Middle frontal gyrus (tissue), 1 donor: ENCODE measurements around the gene VGF.
A peak's percentile ranks its signal among the peaks of the same experiment; 100 is the strongest.

ENCODE experiments used
- DNase-seq: peaks from one replicate; pipeline ENCODE4 v3.0.0-alpha.2; 2015; ENCODE audit warnings: low spot score; ENCODE audit errors: extremely low spot score

Gene VGF

DNA sequence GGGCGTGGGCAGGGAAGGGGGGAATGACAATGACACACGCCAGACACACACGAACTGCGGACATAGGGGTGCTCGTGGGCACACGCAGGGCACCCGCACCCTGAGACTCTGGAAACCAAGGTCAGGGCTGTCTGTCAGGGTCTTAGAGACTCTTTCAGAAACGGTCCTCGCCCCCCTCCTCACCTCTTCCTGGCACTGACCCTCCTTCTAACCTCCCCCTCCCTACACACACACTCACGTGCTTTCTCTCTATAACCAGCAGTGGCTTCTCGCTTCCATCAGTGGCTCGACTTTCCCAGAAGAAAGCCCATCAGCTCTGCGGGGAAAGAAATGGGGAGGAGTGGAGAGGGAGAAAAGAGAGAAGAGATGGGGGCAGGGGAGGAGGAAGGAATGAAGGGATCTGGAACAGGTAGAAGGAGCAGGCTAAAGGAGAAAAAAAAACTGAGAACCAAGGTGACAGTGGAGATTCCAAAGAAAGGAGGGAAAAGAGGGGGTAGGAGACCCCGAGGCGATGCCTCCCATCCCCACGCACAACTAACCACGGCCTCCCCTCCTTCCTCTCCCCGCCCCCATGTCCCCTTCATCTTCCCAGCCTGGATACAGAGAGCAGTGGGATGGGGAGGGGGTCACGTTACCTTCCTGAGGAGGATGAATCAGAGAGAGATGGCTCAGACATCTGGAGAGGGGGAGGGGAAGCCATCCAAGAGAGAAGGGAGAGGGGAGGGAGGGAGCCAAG is 1.7 kb upstream of the VGF start:
- no peak for DNase-seq

DNA sequence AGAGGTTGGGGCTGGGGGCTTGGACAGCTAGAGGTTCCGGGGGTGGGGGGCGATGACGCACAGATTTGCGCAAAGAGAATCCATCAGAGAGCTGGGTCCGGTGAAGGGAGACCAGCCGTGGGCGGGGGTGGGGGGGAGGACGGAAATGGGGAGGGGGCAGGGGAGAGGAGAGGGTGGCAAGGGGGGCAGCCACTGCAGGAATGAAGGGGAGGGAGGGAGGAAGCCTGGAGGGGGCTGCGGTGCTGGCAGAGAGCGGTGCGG is 1.2 kb upstream of the VGF start:
- DNase-seq: no peak

DNA sequence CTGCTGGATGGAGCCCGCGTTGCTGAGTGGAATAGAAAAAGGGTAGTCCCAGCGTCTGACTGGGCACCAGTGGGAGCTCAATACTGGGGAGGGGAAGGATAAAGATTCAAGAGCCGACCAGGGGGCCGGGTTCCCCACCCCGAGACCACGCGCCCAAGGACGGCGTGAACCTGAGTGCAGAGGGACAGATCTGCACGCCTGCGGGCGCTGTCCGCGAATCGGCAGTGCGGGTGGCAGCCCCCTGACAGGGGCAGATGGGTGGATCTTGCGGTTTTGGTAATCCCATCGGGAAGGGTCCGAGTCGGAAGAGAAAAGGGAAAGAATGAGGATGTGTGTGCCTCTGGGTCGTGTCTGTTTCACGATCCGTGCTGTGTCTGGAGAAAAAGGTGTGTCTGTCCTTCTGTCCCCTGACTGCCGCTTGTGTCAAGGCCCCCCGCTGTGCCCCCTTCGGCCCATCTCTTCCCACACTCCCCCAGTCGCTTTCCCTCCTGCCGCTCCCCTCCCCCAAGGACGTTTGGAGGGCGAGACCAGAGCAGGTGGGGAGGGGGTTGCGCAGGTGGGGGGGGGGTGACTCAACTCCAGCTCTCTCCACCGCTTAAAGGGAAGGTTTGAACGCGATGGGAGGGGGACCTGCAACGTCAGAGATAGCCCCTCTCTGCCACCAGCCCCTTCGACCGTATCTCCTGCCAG is 734 bp upstream of the VGF start:
- no peak for DNase-seq

DNA sequence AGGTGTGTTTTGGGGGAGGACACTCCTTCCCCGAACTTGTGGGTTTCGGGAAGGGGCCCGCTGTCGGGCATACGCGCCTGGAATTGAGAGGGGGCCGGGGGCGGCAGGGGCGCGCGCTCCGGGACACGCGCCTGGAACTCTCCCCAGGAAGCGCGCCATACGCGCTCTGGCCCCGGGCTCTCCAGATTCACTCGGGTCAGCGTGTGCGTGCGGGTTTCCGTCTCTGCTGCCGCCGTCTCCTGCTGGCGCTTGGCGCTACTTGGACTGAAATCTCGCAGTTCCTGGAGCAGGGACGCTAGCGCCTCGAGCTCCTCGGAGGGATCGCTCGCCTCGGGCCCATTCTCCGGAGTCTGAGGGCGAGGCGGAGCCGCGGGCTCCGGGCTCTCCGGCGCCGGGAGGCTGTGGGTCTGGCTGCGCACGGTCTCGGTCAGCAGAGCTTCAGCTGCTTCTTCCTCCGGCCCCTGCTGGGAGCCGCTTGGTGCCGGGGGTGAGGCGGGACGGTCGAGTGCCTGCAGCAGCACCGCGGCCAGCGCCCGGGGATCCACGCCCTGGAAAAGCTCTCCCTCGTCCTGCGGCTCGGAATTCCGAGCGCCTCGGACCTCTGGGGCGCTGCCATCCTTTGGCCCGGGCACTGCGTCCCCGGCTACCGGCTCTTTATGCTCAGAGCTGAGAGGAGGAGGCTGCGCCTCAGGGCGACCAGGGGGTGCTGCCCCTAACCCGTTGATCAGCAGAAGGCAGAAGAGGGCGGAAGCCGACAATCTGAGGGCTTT is 1.1 kb downstream of the VGF start:
- no peak for DNase-seq

DNA sequence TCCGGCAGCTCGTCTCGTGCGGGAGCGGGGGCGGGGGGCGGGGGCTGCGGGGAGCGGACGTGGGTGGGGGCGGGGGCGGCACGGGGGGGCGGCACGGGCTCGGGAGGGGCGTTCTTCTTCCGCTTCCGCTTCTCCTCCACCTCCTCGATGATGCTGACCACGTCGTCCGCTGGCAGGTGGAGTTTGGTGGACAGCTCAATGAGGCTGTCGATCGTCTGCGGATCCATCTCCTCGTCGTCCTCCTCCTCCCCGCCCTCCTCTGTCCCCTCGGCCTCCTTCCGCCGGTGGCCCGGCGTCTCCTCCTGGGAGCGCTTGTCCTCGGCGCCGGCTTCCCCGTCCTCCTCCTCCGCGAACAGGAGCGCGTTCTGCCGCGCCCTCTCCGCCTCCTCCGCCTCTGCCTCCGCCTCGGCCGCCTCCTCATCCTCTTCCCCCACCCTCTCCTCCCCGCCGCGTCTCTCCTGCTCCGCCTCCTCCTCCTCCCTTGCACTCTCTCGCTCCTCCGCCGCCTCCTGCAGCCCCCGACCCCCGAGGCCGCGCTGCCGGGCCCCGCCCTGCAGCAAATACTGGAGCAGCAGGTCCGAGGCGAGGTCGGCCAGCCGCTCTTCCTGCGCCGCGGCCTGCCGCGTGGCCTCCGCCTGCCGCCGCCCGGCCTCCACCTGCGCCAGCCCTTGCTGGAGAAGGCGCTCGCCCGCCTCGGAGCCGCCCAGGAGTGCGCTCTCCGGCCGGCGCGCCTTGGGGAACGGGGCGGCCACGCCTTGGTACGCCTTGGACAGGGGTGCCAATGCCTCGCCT is 1.9 kb downstream of the VGF start:
- no peak for DNase-seq

DNA sequence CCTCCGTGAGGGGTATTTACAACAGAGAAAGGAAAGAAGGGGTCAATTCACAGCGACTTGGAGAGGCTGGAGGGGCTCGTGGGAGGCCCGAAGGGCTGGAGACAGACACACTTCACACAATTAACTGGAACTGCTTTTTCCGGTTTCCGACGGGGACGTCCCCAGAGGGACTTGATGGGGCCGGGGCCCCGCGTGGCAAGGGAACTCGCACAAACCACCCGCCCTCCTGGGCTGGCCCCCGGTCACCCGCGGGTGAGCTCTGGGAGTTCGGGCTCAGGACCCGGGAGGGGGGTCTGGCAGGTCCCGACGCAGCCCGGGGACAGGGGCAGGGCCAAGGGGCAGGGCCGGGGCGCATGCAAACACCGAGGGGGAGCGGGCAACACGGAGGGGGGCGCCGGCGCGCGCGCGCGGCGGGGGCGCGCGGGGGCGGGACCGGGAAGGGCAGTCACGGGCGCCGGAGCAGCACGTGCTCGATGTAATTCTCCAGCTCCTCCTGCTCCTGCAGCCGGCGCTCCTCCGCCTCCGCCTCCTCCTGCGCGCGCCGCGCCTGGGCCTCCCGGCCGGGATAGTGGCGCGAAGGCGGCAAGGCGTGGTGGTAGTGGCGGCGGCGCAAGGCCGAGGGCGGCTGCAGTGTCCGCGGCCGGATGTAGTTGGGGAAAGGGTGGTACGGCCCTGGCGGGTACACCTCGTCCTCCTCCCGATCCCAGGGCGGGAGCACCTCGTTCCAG is 2.7 kb downstream of the VGF start:
- no peak for DNase-seq

DNA sequence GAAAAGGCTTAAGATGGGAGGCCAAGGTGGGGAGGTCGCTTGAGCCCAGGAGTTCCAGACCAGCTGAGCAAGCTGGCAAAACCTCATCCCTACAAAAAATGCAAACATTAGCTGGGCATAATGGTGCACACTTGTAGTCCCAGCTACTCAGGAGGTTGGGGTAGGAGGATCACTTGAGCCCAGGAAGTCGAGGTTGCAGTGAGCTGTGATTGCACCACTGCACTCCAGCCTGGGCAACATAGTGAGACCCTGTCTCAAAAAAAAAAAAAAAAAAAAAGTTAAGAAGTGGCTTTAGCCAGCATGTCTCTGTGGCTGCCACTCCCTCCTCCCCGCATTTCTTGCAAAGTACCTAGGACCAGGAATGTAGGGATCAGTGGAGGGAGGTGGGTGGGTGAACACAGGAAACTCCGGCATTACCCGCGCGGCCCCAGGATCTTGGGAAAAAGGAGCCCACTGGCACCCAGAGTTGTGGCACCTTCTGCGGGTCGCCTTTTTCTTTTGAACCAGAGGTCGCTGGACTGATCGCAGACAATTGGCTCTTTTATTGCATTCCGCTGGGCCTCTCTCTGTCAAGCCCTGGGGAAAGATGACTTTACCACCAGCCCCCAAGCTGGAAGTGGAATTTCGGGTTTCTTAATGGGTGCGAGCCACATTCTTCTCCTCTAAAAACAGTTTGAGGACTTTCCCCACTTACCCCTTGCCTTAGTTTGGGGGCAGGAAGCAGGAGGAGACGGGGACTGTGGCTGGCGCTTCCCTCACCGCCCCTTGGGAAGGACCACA is 3.5 kb downstream of the VGF start:
- no peak for DNase-seq

DNA sequence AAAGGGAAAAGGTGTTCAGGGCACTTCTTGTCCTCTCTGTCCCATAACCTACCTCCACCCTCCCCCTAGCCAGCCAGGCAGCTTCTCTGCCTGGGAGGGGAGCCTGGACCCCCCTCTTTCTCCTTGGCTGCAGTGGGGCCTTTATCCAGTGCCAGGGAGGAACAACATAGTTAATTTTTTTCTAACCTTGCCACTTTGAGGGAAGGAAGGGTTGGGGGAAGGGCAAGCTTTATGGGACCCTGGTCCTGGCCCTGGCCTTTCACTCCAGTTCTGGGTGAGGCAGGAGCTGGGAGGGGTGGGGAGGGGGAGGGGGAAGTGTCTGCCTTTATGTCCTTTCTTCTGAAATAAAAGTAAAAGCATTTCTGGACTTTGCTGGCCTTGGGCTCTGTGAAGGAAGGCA is 4.5 kb downstream of the VGF start:
- DNase-seq: no peak

DNA sequence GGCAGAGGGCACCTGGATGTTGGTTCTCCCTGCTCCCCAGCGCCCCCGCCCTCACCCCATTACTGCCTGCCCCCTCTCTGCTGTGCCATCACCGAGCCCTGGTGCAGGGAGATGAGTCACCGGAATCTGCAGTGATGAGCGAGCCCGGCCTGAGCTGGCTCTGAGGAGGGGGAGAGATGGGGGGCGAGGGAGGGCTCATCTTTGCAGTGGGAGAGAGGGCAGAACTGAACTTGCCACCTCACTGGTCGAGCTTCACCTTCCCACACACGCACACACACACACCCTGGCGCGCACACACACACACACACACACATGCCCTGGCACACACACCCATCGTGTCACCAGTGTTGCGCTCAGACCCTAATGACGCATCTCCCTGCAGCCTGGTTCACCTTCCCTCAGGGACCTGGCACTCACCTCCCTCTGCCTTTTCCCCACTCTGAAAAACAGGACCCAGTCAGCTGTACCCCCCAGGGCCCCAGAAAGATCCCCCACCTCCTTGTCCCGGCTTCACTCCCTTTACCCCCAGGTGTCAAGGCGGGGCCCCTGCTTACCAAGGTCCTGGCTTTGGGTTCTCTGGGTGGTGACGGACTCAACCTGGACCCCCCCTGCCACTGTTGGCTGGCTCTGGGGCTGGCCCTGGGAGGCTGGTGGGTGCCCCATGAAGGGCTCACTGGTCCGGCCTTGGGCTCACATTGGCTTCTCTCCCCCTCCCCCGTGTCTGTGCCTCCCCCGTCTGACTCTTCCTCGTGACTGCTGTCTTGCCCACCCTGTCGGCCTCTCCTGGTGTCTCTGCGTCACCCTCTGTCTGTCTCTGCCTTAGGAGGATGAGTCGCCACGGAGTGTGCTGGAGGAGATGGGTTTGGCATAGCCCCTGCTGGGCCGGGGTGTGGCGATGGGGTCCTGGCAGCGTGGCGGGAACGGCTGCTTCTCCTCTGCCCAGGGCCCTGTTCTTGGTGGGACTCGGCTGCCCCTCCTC is 5.4 kb downstream of the VGF start:
- no peak for DNase-seq

DNA sequence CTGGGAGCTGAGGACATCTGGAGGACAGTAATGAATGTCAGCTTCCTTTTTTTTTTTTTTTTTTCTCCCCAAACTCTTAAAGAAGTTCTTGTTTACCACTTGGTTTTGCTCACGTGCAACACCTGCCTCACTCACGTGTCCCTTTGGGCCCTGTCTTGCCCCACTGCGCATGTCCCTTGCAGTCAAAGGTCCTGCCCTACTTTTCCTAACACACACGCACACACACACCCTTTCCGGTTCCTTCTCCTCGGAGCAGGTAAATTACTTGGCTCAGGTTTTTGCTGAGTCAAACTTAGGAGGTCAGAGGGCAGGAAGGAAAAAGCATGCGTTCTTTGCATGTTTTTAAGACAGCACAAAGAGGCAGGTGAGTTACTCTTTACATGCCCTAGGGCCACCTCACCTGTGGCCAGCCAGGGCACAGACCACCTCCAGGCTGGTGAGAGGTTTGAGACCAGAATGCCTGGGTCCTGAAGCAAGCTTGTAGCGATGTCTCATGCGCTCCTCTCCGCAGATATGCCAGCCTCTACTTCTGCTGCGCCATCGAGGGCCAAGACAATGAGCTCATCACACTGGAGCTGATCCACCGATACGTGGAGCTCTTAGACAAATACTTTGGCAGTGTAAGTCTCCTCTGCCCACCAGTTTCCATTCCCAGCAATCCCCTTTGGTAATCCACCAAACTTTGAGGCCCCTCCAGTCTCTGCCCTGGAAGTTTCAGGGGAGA is 8.3 kb downstream of the VGF start:
- DNase-seq: no peak

DNA sequence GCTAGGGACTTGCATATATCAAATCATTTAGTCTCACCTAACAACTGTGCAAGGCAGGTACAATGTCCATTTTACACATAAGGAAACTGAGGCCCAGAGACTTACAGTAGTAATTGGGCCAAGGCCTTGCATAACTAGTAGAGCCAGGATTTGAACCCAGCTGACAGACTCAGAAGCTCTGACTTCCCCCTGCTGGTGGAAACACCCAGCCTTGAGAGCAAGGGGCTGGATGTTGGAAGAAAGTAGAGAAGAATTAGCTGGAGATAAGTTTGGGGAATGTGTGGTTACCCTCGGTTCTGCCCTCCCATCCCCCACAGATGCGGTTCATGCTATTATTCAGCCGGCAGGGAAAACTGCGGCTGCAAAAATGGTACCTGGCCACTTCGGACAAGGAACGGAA is 9.1 kb downstream of the VGF start:
- DNase-seq: no peak

DNA sequence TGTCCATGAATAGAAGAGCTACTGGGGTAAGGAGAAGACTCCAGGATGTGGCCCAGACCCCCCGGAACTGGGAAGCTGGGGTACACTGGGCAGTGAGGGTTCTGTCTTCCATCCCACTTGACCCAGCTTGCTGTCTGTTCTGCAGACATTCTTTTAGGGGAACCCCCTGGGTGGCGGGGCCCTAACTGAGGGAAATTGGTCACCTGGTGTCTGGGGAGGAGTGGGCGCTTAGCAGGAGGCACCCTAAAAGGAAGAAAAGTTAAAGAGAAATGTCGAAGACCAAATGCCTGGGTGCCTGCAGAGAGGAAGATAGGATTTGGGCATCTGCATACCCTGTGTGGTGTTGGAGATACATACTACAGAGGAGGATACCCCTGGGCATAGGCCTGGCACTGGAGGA is 10.1 kb downstream of the VGF start:
- DNase-seq: no peak

DNA sequence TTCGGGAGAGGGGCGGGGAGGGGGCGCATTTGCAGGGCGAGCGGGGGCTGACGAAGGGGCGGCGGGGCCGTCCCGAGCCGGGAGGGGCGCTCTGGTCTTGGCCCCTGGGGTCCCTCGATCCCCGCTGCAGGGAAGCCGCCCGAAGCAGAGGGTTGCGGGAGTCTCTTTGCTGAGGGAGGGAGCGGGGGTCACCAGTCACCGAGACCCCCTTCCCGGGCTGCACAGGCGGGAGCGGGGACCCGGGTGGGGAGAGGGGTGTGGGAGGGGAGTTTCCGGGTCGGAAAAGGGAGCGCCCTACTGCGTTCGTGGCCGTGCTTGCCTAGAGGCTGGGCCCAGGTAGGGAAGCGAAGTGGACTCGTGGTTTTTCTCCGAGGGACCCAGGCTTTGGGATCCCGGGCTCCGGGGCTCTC is 10.7 kb downstream of the VGF start:
- DNase-seq: no peak

DNA sequence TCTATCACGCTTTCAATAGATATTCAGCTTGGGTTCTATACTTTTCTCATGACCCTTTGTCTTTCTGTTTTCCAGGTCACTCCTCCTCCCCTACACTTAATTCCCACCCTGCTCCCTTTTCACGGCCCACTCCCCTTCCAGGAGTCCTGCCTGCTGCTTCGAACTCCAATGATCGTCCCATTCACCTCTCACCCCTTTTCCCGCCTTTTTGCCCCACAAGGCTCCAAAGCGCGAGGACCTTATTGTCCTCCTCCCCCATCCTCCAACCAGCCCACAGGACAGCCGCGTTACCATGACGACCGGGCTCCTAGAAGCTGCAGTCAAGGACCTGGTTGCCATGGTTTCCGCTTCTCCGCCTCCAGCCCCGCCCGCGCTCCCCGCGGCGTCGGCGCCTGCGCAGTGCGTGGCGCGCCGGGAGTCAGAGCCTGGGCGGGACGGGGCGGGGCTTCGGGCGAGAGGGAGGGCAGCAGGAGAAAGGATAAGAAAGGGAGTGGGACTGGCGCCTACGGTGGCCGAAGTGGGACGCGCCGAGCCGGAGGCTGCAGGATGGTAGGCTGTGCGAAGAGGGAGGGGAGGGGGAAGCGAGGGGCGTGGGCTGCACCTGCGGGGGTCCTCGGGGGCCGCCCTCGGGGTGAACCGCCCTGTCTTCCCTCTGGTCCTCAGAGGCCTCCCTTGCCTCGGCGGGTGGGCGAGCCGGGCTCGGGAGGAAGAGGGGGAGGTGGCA is 11.2 kb downstream of the VGF start, which contains the start of gene AP1S1:
TSS of gene AP1S1 (plus strand) at position 508 of the 724 bp plus-strand sequence. CDS start at position 547, 39 bp downstream.
- peak; percentile 85 for DNase-seq

DNA sequence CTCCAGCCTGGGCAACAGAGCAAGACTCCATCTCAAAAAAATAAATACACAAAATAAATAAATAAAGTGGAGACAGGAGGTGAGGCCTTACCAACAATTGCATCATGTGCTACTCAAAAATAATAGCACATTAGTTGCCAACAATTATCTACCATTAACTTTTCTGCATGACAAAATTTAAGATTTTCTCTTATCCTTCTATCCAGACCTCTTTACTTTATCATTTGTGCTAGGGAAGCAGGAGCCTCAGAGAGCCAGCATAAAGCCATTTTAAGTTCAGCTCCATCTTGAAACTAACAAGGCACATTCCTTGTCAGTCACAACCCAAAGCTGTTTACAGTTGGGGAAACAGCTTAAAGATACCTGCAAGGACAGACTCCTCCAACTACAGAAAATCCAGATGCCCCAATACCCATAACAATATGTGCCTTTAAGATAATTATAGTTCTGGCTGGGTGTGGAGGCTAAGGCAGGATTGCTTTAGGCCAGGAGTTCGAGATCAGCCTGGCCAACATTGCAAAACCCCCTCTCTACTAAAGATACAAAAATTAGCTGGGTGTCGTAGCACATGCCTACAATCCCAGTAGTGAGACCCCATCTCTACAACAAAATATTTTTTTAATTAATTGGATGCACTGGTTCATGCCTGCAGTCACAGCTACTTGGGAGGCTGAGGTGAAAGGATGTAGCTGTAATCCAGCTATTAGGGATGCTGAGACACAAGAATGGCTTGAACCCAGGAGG is 13.3 kb downstream of the VGF start:
- no peak for DNase-seq

DNA sequence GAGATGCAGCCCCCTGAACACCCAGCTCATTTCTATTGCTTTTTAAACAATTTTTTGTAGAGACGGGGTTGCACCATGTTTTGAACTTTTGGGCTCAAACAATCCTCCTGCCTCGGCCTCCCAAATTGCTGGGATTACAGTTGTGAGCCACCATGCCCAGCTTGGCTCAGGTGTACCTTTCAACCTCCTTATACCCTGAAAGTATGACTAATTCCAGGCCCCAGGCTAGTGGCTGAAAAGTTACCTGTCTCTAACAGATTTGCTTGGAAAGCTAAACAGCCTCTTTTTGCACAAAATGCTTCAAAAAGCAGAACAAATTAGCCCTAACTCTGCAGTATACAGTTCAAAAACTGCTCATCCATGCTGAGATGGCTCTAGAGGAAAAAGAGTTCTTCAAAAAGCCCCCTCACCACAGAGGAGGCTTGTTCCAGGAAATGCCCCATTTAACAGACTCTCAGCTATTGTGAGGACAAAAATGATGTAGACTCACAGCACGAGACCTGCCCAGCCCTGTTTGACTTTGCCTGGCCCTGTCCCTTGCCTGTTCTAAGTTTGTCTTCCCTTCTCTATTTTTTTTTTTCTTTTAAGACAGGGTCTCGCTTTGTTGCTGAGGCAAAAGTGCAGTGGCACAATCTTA is 24.5 kb downstream of the VGF start:
- DNase-seq: no peak

DNA sequence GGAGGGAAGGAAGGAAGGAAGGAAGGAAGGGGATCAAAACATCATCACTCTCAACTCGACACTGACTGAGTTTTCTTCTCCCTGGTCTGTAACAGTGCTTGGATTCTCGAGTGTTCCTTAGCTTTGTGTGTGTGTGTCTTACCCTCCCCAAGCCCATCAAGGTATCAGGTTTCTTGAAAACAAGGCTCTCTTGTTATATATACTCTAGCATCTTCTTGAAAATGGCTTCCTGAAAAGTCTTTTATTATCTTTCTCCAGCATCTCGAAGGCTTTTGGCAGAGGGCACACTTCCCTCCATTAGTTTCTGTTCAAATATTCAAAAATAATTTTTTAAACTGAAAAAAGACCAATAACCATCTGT is 25.1 kb downstream of the VGF start:
- DNase-seq: no peak
